Activated CD8-positive, alpha-beta memory T cell treated with anti-CD3 and anti-CD28 coated beads, Interleukin-2, amount 50 U/mL, for 24 hours (primary cell): ENCODE results near the gene RHOBTB1.
"Not testable (repeated sequence)": the region's sequence is repeated elsewhere in the genome, so short reads cannot be mapped to it uniquely, and the experiment has no call there.

Experiments
- DNase-seq: peaks from one replicate; pipeline ENCODE4 v3.0.0-alpha.2; 2020; ENCODE audit errors: extremely low read depth

The RHOBTB1 gene

DNA sequence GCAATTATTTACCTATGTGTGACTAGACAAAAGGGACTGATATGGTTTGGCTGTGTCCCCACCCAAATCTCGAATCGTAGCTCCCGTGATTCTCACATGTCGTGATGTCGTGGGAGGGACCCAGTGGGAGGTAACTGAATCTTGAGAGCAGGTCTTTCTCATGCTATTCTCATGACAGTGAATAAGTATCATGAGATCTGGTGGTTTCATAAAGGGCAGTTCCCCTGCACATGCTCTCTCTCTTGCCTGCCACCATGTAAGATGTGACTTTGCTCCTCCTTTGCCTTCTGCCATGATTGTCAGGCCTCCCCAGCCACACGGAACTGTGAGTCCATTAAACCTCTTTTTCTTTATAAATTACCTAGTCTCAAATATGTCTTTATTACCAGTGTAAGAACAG is 37.2 kb downstream of the RHOBTB1 start:
- DNase-seq: not testable (repeated sequence)

DNA sequence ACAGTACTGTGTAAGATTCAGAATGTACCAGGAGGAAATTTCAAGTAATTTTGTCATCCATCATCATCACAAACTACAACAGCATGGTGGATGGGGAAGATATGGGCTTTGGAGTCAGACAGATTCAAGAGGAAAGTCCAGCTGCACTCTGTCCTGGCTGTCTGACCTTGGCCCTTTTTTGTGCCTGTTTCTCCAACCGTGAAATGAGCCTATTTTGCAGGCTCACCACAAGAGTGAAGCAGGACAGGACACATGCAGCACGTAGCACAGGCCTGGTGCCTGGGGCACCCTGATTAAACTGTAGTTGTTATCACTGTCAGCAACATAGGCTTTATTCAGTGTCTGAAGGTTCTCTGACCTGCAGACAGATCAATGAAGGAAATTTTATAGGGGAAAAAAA is 37.6 kb downstream of the RHOBTB1 start:
- no peak for DNase-seq

DNA sequence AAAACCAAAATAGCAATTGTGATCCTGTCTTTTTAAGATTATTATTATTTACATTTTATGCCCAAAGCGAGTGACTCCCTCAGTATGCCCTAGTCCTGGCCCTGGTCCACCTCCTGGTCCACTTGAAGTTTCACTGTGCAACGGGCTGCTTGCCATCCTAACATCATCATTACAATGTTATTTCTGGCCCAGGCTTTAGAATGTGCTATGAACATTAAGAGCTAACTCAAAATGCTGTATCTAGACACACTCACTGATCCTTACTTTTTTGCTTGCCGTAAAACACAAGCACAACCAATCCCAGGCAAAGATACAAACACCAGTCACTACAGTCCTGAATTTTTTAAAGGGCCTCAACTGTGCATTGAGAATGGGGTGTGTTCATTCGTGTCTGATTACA is 38.4 kb downstream of the RHOBTB1 start:
- DNase-seq: no peak

DNA sequence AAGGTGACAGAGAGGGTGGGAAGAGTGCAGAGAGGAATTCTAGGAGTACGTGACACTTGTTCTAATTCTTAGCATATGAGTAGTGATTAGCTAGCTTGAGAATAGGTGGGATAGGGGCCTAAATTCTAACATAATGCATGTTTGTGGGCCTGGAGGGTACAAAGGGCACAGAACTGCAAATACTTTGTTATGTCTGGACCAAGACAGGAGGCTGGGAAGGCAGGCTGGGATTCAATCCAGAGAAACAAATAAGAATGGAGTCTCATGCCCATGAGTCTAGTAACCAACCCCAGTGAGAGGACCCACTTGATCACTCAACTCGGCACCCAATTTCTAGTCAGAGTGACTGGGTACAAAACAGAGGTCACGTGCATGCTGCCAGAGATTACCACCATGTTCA is 40.9 kb downstream of the RHOBTB1 start:
- DNase-seq: no peak

DNA sequence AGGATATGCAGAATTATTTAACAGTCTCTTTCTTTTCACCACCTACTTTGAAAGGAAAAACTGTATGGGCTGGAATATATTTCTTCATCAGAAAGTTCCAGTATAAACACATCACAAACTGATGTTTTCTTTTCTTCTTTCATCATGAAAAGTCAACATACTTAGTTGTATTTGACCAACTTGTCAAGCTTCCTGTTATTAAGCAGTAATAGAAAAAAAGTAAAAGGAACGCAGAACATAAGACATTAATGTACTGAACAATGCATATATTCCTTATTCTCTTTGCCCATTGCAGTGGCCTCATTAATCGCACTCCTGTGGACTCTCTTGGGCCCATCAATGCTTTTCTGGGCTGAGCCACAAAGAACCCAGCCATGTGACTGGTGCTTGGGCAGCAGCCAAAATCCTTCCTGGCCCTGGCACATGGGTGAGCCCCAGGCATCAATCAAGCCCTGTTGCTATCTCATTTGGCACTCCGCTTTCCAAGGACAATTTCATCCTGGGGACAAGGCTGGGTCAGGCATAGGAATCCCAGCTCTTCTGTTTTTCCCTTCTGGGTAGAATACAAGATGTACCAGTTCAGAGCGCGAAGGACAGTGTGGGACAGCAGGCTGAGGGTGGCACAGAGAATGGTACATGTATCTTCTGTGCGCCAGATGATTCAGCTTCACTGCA is 42.3 kb downstream of the RHOBTB1 start:
- no peak for DNase-seq

DNA sequence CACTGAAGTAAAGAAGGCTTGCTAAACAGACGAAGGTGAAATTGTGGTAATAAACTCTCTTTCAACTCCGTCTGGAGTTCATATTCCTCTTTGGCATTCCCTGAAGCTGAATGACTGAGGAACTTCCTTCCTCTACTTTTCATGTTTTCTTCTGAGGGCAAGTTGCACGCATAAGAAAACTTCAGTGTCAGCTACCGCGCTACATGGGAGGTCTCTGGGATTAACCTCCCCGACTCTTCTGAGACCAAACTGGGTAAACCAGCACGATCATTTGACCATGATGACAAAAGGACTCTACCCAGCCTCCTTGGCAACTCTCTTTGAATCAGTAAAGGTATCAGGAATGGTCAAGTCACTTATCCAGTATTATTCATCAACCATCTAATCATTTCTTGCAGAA is 44.7 kb downstream of the RHOBTB1 start:
- no peak for DNase-seq

DNA sequence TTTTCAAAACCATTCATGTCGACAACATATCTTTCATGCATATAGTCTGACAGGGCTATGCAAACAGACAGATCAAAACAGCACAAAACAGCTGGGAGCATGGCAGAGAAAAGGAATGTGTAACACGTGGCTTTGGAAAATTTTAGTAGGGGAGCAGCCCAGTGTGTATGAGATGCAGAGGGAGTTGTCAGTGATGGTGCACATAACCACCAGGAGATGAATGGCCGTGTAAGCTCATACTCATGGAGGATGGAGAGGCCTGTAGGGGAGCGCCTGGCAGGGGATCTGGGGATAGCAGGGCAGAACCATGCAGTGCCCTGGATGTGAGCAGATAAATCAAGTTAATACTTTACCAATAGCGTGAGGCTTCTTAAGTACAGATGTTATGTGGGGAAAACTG is 45.7 kb downstream of the RHOBTB1 start:
- no peak for DNase-seq

DNA sequence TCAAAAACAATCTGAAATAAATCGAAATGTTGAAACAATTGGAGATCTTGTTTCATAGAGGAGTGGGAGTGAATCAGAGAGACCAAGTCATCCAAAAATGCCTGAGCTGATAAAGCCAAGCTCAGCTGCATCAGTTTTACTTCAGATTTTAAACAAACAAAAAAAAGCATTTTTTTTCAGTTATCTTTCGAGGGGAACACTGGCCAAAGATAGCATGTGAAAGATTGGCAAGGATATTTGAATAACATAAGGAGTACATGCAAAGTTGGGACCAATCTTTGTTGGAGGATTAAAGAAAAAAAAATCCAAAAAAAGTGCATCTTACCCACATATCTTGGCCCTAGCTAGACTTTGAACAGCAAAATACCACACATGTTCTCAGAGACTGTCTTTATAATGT is 47.2 kb downstream of the RHOBTB1 start:
- DNase-seq: no peak

DNA sequence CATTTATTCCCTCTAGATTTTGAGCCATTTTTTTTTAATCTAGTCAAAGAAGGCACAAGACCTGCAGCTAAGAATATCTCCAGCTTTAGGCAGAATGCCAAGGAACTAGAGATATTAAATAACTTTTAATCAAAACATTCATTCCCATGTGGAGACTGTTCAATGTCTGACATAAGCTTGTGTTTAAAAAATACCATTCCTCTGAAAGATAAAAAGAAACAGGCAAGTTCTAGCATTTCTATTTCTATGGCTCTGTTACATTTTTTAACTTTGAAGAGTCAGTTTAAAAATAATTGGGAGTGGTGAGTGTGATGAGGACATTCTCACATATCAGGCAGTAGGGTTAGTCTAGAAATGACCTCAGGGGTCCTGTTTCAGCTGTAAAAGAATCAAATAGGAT is 48.0 kb downstream of the RHOBTB1 start:
- no peak for DNase-seq

DNA sequence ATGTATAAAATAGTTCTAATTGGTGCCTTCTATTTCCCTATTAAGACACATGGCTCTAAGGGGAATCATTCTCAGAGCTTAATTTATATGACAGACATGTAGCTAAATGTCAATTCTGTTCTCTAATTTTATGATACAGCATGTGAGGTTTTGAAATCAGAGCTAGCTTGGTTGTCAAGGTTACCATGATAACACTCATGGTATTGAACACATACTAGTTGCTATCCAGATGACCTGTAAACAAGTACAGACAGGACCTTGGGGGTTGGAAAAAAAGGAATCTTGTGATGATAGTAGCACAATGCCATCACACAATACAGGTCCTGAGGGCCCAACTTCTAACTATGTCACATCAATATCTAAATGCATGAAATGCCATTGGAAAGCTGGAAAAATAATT is 49.2 kb downstream of the RHOBTB1 start:
- DNase-seq: no peak

DNA sequence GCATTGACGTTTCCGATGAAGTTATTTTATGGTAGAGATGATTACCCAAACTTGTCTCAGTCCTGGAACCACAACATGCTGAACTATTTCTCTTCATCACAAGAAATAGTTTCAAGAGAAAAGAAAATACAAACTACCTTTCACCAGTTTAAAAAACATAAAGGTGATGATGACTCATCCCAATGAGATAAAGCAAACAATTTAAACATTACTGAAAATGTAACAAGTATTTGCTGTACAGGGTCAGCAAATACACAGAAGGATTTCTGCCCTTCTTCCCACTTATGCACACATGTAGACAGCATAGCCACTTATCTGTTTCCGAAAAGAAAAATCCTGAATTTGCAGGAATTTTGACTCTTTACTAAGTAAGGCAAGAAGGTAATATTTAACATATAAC is 50.8 kb downstream of the RHOBTB1 start:
- no peak for DNase-seq

DNA sequence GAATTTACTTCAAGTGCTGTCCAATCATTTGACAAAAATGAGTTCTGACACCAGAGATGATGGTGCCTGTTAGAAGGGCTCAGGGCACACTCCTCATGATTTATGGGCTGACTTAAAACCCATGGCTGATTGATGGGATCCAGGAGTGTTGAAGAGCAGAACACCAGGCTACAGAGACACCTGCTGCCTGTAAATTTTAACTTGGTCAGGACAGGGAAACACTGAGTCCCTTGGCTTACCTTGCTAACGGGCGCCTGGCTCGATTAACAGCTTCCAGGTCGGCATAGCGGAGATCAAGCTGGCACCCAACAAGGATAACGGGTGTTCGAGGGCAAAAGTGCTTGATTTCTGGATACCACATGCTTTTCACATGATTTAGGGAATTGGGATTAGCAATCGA is 51.4 kb downstream of the RHOBTB1 start:
- no peak for DNase-seq

DNA sequence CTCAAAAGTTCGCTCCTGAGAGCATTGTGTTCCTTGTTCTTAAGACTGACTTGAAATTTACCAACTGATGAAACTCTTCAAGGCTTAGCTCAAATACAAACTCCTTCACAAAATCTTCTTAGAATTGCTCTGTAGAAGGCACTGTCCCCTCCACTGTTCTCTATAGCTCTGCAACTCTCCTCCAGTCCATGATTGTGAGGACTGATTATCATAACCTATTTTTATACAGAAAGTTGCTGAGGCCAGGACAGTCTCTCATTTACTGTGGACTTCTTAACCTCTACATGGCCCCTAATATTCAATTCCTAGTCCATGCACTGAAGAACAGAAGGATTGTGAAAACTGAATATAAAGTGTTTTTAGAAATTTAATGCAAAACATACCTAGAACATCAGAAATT is 53.2 kb downstream of the RHOBTB1 start:
- DNase-seq: no peak

DNA sequence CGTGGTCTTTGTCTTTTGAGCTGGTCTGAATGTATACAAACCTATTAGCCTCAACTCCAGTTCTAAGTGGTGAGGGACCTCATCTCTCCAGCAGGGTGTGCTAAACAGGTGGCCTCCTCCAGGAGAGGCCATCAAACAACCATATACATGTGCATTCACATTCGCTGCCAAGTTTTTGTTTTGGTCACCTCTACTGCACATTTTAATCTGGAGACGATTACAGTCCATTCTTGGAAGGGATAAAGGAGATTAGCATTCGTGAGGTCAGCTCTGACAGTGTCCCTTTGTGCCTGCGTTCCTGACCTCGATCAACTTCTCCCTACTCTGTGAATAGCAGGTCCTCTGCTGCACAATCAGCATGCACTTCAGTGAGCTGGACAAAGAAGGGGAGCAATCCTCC is 60.8 kb downstream of the RHOBTB1 start:
- no peak for DNase-seq

DNA sequence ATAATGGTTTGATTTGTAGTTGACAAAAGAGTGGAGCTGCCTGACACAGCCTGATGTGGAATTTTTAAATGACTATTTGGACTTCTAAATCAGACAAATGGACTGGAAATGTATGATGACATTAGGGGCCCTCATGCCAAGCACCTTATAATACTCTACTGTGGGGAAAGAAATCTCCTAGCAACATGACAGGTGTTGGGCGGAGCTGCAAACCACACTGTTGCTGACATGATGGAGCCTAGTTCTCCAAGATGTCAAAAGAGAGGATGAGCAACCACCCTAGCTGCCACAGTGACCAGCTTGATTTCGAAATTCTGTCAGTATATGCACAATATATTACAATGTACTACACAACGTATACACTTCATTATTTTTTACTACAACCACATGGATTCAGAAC is 65.8 kb downstream of the RHOBTB1 start:
- no peak for DNase-seq

DNA sequence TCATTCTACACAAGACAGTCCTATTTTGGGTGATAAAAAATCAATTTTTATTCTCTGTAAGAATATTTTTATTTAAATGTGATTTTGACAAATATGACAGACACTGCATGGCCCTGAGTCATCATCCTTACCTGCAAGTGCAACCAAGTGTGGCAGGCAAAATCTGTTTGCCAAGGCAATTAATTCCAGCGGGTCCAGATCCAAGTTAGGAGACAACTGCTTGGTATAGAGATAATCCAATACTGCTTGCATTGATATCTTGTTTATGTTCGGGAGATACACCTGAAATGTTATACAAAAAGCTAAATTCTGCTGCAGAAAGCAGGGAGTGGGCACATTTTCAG is 66.2 kb downstream of the RHOBTB1 start:
- DNase-seq: no peak

DNA sequence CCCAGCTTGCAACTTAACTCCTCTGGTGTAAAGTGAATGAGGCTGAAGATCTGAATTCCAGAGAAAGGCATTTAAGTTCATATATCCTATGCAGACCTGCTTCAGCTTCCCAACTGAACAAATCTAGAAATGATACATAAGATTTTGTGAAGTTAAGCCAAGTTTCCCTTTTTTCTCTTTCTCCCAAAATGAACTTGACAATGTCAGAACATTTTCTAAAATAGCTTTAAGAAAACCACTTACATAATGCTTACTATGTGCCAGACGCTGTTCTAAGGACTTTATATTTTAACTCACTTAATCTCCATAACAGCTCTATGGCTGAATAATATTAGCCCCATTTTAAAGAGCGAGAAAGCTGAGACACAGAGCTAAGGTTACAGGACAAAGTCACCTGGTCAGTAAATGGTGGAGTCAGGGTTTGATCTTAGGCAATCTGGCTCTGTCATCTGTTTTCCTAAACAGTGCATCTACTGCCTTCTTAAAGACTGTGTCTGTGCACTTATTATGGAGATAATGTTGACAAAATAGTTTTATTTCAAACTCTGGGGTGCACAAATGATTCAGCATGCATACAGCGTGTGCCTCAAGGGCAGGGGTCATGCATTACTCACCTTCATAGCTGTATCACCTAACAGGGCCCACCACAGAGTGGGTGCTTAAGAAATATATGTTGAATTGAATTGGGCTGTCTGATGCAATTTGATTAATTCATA is 66.8 kb downstream of the RHOBTB1 start:
- no peak for DNase-seq

DNA sequence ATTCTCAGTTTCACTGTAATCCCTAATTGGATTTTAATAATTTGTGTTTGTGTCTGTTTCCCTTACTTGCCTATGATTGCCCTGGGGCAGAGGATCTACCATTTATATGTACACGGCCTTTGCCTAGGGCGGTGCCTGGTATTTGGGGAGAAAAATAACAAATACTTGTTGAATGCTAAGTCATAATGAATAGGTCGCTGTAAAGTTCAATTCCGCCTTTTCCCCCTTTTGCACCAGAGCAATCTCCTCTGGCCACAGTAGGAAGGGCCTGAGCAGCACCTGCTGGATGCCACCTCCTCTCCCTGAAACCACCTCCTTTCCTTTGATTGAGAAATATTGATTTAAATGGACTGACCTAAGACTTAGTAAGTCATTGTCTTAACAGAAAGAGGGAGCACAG is 70.2 kb downstream of the RHOBTB1 start:
- DNase-seq: no peak

DNA sequence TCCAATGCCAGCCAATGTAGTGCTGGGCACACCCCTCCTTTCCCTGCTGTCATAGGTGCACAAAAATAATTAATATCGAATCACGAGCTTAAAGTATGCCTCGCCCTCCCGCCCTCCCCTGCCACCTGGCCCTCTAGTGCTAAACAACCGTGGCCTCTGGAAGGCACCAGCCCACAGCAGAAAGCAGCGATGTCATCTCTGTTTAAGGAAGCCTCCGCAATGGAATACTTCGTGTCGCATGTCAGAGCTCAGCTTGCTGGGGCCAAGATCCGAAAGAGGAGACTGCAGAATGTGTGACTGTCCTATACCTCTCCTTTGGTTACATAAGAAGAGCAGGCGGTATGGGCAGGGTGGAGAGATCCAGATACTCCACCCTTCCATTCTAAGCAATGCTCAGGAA is 71.5 kb downstream of the RHOBTB1 start:
- DNase-seq: no peak

DNA sequence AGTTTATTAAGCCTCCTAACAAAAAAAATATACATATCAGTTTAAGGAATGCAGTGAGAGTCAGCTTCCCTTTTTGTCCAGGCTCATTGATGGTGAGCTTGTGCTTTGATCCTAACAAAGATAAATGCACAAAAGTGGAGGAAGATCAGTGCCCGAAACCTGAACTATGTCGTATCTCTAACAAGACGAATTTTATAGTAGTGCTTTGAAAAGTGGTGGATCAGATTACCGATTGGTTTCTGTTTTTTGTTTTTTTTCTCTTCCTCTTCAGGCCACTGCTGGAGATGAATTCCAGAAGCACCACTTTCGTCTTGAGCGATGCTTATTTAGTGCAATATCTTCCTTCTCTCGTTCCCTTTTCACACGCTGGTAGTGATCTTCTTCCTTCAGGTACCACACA is 72.8 kb downstream of the RHOBTB1 start:
- DNase-seq: no peak

DNA sequence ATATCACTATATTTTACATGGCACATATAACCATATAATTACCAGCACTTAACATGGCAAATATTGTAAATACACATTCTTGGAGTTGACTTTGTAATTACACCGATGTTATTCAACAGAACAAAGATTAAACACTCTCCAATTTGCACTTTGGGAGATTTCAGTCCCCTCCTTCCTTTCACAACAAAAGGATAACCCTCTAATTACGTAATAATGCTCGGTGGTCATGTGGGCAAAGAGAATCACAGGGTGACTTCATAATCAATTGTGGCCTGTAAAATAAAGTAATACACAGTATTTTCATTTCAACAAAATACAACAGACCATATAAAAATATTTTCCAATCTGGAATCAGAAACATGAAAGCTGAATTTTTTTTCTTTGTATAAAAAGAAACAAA is 73.2 kb downstream of the RHOBTB1 start:
- DNase-seq: no peak

DNA sequence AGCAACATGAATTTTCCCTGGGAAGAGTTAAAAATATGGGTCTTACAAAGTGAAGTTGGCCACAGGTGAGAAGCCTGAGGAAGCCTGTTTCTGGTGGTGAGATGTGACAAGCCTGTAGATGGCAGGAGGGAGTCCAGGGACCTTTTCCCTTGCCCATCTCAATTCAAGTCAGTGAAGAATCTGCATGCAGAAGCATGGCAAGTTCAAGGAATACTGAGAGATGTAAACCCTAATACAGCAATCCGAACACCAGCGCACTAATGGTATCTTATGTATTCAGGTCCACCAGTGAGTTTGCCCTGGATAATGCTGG is 73.6 kb downstream of the RHOBTB1 start:
- no peak for DNase-seq

DNA sequence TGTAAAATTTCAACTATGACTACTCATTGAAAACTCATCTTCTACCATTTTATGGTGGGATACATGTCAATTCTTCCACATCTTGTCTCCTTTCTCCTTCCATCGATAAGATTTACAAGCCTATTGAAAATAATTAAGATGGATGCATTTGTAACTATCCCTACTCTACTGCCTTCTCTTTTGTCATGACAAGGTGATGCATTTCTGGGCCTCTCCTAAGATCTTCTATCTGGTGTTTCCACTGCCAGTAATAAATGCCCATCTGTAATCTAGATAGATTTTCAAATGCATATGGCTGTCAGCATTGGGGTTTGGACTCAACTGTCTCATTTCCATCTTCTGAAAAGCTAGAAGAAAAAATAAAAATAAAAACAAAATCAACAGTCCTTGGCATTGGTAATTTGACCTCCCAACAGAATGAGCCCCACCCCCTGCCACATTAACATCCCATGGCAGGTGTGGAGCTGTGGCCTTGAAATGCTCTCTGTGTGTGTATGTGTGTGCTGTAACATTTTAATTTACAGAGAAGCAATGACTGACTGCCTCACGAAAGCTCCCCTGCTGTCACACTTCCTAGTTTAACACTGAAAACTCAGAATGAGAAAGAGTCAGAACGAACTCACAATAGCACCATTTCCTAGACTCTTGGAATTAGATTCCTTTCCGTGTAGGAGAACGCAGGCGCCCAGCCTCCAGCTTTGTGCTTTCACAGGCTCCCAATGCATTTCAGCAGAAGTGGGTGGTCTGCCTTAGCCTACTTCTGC is 74.2 kb downstream of the RHOBTB1 start:
- no peak for DNase-seq
